Epidermal melanocyte (primary cell): ENCODE measurements around the gene TMEM11.

Experiments
- DNase-seq: peaks from one replicate; pipeline ENCODE4 v3.0.0; 2011; ENCODE audit warnings: low spot score; ENCODE audit not compliant: insufficient read length

TMEM11 gene

GRCh38 chr17:21186399-21187187, 27.4 kb downstream of the TMEM11 start:
- no peak for DNase-seq

- no peak for DNase-seq
Observed at GRCh38 chr17:21185061-21185460, 28.9 kb downstream of the TMEM11 start.

GRCh38 chr17:21184570-21184969, 29.4 kb downstream of the TMEM11 start:
- DNase-seq, result no peak

GRCh38 chr17:21183468-21183867, 30.5 kb downstream of the TMEM11 start:
- no peak for DNase-seq

- DNase-seq, result no peak
Observed at GRCh38 chr17:21177854-21178600, 35.9 kb downstream of the TMEM11 start.

GRCh38 chr17:21177401-21177800, 36.6 kb downstream of the TMEM11 start:
- no peak for DNase-seq

- DNase-seq, result no peak
Observed at GRCh38 chr17:21176773-21177395, 37.1 kb downstream of the TMEM11 start.

GRCh38 chr17:21174713-21175112, 39.2 kb downstream of the TMEM11 start:
- DNase-seq, result no peak

GRCh38 chr17:21174186-21174585, 39.8 kb downstream of the TMEM11 start:
- DNase-seq, result no peak

- no peak for DNase-seq
Observed at GRCh38 chr17:21173543-21173942, 40.4 kb downstream of the TMEM11 start.

GRCh38 chr17:21172846-21173245, 41.1 kb downstream of the TMEM11 start:
- no peak for DNase-seq

GRCh38 chr17:21171970-21172510, 41.9 kb downstream of the TMEM11 start:
- DNase-seq, result no peak

GRCh38 chr17:21171309-21171922, 42.5 kb downstream of the TMEM11 start:
- DNase-seq, result no peak

GRCh38 chr17:21170809-21171208, 43.2 kb downstream of the TMEM11 start:
- no peak for DNase-seq

- DNase-seq, result no peak
Observed at GRCh38 chr17:21169496-21169895, 44.5 kb downstream of the TMEM11 start.

- no peak for DNase-seq
Observed at GRCh38 chr17:21168555-21168865, 45.5 kb downstream of the TMEM11 start.

- DNase-seq, result no peak
Observed at GRCh38 chr17:21167303-21167702, 46.7 kb downstream of the TMEM11 start.

GRCh38 chr17:21166595-21167210, 47.3 kb downstream of the TMEM11 start:
- peak; percentile 45 for DNase-seq

- DNase-seq, result no peak
Observed at GRCh38 chr17:21165922-21166594, 47.9 kb downstream of the TMEM11 start.

GRCh38 chr17:21164620-21165019, 49.3 kb downstream of the TMEM11 start:
- no peak for DNase-seq

GRCh38 chr17:21164216-21164615, 49.7 kb downstream of the TMEM11 start:
- no peak for DNase-seq
